ENCODE measurements around the gene SUPT3H. TPM values are rescaled to one million over a fixed set of nuclear protein-coding genes. Genes with fewer than 3 reads are reported as not detected.
A peak's percentile ranks its signal among the peaks of the same experiment; 100 is the strongest.

Gene SUPT3H
- total RNA-seq, 1 donor from 2014 or later, result 4.9 TPM

DNA sequence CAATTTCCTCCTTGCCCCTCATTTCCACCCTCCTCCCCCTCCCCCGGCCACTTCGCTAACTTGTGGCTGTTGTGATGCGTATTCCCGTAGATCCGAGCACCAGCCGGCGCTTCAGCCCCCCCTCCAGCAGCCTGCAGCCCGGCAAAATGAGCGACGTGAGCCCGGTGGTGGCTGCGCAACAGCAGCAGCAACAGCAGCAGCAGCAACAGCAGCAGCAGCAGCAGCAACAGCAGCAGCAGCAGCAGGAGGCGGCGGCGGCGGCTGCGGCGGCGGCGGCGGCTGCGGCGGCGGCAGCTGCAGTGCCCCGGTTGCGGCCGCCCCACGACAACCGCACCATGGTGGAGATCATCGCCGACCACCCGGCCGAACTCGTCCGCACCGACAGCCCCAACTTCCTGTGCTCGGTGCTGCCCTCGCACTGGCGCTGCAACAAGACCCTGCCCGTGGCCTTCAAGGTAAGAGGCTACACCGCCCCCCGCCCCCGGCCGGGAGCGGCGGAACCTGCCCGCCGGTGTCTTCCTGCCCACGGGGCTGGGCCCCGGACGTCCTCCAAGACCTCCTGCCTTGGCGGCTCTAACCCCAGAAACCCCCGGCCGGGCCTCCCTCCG is 44.9 kb upstream of the SUPT3H start:
- TF ChIP-seq, protein P1, sequence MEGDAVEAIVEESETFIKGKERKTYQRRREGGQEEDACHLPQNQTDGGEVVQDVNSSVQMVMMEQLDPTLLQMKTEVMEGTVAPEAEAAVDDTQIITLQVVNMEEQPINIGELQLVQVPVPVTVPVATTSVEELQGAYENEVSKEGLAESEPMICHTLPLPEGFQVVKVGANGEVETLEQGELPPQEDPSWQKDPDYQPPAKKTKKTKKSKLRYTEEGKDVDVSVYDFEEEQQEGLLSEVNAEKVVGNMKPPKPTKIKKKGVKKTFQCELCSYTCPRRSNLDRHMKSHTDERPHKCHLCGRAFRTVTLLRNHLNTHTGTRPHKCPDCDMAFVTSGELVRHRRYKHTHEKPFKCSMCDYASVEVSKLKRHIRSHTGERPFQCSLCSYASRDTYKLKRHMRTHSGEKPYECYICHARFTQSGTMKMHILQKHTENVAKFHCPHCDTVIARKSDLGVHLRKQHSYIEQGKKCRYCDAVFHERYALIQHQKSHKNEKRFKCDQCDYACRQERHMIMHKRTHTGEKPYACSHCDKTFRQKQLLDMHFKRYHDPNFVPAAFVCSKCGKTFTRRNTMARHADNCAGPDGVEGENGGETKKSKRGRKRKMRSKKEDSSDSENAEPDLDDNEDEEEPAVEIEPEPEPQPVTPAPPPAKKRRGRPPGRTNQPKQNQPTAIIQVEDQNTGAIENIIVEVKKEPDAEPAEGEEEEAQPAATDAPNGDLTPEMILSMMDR (IDR thresholded peaks at IDR 0.05), result no peak
- Histone ChIP-seq H3K4me1 (peaks cover 15% of the 10 kb centered on the region), H3K36me3 (no peaks in the 10 kb centered on the region), H3K4me3 (peak overlapping the region; percentile 58), H3K27me3 (peaks cover 43% of the 10 kb centered on the region), H3K9me3 (no peaks in the 10 kb centered on the region), H3K27ac (peak overlapping the region; percentile 74)
- intact Hi-C loops (cut with DNase I), result no loop called here
- DNase-seq, result no peak
- ATAC-seq, result peak; percentile 8

DNA sequence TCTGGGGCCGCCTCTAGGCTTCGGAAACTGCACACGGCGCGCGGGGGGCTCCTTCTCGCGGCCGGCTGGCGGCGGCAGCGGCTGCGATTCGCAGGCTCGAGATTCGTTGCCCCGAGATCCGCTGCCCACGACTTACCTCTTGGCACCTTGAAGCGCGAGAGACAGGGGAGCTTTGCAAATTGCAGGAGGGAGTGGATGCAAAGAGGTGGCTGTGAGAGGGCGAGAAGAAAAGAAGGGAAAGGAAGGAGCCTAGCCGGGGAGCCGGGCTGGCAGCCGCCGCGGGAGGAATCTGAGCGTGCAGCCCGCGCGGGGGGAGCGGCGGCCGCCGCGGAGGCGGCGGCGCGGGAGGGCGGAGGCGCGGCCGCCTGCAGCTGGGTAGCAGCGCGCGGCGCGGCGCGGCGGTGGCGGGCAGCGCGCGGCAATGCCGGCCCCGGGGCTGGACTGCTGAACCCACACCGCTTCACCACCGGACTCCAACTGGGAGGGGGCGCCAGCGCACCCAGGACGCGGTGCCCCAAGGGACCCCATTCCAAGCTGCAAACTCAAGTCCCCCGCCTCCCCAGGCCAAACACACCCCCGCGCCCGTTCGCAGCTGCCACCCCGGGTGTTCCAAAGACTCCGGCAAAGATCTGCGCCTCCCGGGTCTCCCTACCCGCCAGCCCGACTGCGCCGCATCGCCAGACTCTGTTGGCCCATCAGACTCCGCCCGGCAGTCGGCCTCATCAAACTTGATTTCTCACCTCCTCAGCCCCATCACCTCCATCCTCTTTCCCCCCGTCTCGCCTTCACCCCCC is 44.2 kb upstream of the SUPT3H start:
- H3K9me3 ChIP-seq, result no peaks in the 10 kb centered on the region
- peaks cover 46% of the 10 kb centered on the region for H3K27me3 ChIP-seq
- peaks cover 15% of the 10 kb centered on the region for H3K4me1 ChIP-seq
- DNase-seq (peak; percentile 79), ATAC-seq (peak; percentile 70)
- H3K36me3 ChIP-seq, result no peaks in the 10 kb centered on the region
- peak overlapping the region; percentile 49 for H3K27ac ChIP-seq
- TF ChIP-seq, protein P1 (IDR thresholded peaks at IDR 0.05), result no peak
- peak overlapping the region; percentile 58 for H3K4me3 ChIP-seq
- intact Hi-C loops (cut with DNase I), result no loop called here

DNA sequence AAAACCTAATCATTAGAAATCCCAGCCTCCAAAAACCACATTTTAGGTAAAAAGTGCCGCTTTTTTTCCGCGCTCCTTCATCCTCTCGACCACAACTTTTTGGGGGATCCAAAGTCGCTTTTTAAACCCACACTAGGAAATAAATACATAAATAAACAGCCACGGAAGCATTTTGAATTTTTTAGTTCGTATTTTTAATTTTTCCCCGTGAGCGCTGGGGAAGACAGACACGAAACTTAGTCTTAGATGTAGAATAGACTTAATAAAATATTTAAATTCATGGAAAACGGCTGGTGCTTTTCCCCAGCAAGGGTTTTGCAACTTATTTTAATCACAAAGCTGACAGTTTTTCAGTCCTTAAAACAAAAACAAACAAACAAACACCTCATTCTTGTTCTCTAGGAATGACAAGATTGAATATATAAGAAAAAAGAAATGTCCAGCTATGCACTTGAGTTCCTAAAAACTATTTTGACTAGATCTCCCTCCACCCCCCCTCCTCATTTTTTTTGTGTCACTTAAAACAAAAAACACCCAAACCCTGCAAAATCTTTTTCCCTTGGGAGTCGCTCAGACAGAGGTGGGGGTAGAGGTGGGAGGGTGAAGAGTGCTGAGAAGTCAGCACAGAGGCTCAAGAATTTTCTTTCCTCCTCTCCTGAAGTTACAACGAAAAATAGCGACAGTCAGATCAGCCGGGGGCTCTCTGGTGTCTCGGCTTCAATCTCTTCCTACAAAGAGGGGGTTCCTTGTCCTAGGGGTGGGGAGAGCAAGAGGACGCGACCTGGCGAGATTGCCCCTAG is 43.4 kb upstream of the SUPT3H start:
- Histone ChIP-seq H3K4me1 (peaks cover 15% of the 10 kb centered on the region), H3K27me3 (peaks cover 46% of the 10 kb centered on the region), H3K27ac (peak overlapping the region; percentile 49), H3K36me3 (no peaks in the 10 kb centered on the region), H3K4me3 (peak overlapping the region; percentile 58), H3K9me3 (no peaks in the 10 kb centered on the region)
- ATAC-seq (no peak), DNase-seq (no peak)
- TF ChIP-seq, protein P1 (IDR thresholded peaks at IDR 0.05), result no peak
- intact Hi-C loops (cut with DNase I), result no loop called here

DNA sequence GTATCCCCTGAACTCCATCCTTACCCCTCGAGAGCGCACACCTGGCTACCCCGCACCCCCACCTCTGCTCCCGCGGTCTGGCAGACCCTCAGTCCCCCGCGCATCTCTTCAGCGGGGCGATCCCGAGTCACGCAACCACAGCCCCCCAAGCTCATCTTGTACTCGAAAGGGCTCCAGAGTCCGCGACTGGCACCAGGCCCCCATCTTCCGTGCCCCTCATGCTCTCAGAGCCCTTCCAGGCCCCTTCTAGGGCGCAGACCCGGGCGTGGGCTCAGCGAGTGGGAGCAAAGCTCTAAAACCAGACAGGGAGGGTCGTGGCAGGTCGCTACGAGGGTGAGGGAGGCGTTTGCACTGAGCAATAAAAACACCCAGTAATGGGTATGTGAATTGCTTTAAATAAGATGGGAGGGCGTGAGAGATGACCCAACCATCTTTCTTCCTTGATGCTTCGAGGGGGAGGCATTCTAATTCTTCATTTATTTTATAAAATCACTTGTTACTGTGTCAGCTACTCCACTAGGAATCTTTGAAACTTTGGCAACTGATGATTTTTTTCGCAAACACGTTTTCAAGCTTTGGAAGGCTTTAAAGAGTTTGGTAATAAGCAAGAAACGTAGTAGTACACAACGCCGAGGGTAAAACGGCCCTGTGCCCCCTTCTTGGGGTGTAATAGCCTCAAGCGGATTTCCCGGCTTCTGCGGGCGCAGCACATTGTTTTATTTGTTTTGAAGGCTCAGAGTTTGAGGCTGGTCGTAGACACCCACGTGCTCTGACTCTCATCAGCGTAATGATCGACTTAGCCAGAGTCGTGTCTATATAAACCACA is 42.6 kb upstream of the SUPT3H start:
- Histone ChIP-seq H3K27me3 (peaks cover 50% of the 10 kb centered on the region), H3K9me3 (no peaks in the 10 kb centered on the region), H3K4me1 (peaks cover 15% of the 10 kb centered on the region), H3K4me3 (peak overlapping the region; percentile 58), H3K27ac (no peak overlapping the region), H3K36me3 (no peaks in the 10 kb centered on the region)
- TF ChIP-seq, protein P1 (IDR thresholded peaks at IDR 0.05), result no peak
- intact Hi-C loops (cut with DNase I), result no loop called here
- no peak for ATAC-seq
- DNase-seq, result peak; percentile 62

DNA sequence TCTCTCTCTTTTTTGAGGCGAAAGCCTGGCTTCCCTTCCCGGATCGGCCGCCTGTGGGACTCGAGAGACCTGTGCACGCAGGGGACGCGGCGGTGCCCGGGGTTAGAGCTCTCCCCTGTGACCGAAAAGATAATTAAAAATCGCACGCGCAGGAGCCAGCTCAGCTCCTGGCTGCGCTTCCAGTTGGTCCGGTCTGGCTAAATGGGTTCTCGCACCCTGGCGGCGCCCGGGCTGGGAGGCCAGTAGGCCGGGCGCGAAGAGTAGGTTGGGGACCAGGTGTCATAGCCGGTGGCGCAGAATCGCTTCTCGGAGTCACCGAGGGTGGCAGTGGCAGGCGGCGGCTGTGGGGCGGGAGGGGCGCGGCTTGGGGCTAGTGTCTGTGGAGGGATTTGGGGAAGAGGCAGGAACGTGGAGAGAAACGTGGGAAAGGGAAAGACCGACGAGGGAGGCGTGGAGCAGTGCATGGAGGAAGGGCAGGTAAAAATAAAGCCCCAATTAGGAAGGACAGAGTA is 41.9 kb upstream of the SUPT3H start:
- ATAC-seq (peak; percentile 69), DNase-seq (peak; percentile 85)
- no peaks in the 10 kb centered on the region for H3K9me3 ChIP-seq
- peak overlapping the region; percentile 58 for H3K4me3 ChIP-seq
- H3K27me3 ChIP-seq, result peaks cover 53% of the 10 kb centered on the region
- no peak overlapping the region for H3K27ac ChIP-seq
- peaks cover 15% of the 10 kb centered on the region for H3K4me1 ChIP-seq
- intact Hi-C loops (cut with DNase I), result no loop called here
- TF ChIP-seq, protein P1 (IDR thresholded peaks at IDR 0.05), result peak; percentile 34
- no peaks in the 10 kb centered on the region for H3K36me3 ChIP-seq
